DOHH2 (cell line): ENCODE results near the gene UTP18.

Source experiments
- CTCF ChIP-seq: fragments of 200-600 bp; sonication (generic); IDR thresholded peaks from one replicate; pipeline ENCODE4 v1.5.1; 2014; ENCODE audit warnings: antibody characterized with exemption, mild to moderate bottlenecking, low read depth, low read length; ENCODE audit not compliant: poor library complexity, severe bottlenecking
- EZH2phosphoT487 ChIP-seq: fragments of 200-600 bp; sonication (generic); IDR thresholded peaks from 2 replicates; pipeline ENCODE4 v1.6.1; 2017; ENCODE audit warnings: borderline replicate concordance, mild to moderate bottlenecking, antibody characterized with exemption, low read length, moderate library complexity, mixed read lengths

- no peak for TF ChIP-seq CTCF
- TF ChIP-seq EZH2phosphoT487, result no peak
Measured at GRCh38 chr17:51257150-51258081, 2.9 kb upstream of the UTP18 start.
